Measurements from ENCODE around the gene PEAK1. TPM values are rescaled to one million over a fixed set of nuclear protein-coding genes. Genes with fewer than 3 reads are reported as not detected.

The PEAK1 gene
- total and polyA plus RNA-seq, 2 donors (not counting 3 experiments of a cell fraction or from before 2014, with no cell fraction given) = 17.9 to 91.9 TPM

- FAIRE-seq (no peak), DNase-seq (ENCODE audit: low read depth, low spot score) (no peak)
- Histone ChIP-seq H3K4me2 (ENCODE audit: insufficient read depth, low read length) (peak overlapping the region; percentile 76), H3K9me1 (replicated peaks; ENCODE audit: control insufficient read depth, extremely low read depth, insufficient read depth, low read length) (no peaks in the 10 kb centered on the region), H2AFZ (ENCODE audit: low read depth, low read length) (no peak overlapping the region), H3K4me3 (replicated peaks in 1 of 3; ENCODE audit: insufficient read depth in 1 of 3, low read depth in 1 of 3, low read length in 3 of 3) (peak overlapping the region in 1 of 3 experiments; percentile 10), H4K20me1 (replicated peaks; ENCODE audit: control insufficient read depth, extremely low read depth, insufficient read depth, low read length) (no peaks in the 10 kb centered on the region), H3K27me3 (ENCODE audit: control insufficient read depth in 2 of 2, insufficient read depth in 2 of 2, low read length in 2 of 2) (no peaks in the 10 kb centered on the region), H3K36me3 (ENCODE audit: control insufficient read depth in 2 of 2, extremely low read depth in 1 of 2, insufficient read depth in 2 of 2, low read length in 2 of 2) (no peaks in the 10 kb centered on the region), H3K4me1 (ENCODE audit: control insufficient read depth, extremely low read depth, insufficient read depth, low read length) (peaks cover 50% of the 10 kb centered on the region), H3K9ac (replicated peaks; ENCODE audit: extremely low read depth, insufficient read depth, low read length) (no peak overlapping the region), H3K27ac (ENCODE audit: insufficient read depth, low read depth, low read length) (peak overlapping the region; percentile 60), H3K9me3 (replicated peaks; ENCODE audit: control insufficient read depth, insufficient read depth, low read length) (no peaks in the 10 kb centered on the region), H3K79me2 (ENCODE audit: control insufficient read depth, insufficient read depth, low read length) (peaks cover 82% of the 10 kb centered on the region)
- ChIA-PET POLR2A (no interaction called here), CTCF (interaction anchor here (1.2 kb wide), 2 partner anchors 9 to 29 kb away, joined by 3 to 4 read pairs; no protein-coding TSS in a partner anchor)
- no TSS peak for BruUV-seq (replicated peaks)
- dilution Hi-C loops (cut with MboI; ENCODE audit: extremely low pct_ligation_motif_present, low sequenced_read_pairs) (no loop called here), intact Hi-C loops (cut with micrococcal nuclease) (no loop called here)
- TF ChIP-seq MYC (IDR thresholded peaks at IDR 0.05; ENCODE audit: low read depth, low read length) = no peak
- no peak for TF ChIP-seq EZH2 (IDR thresholded peaks at IDR 0.05; ENCODE audit: borderline replicate concordance, low read depth, low read length, severe bottlenecking)
- TF ChIP-seq CTCF (IDR thresholded peaks at IDR 0.05; ENCODE audit: extremely low read depth in 1 of 2, insufficient read depth in 1 of 2, low read depth in 1 of 2, low read length in 2 of 2) = no peak
- no peak for TF ChIP-seq POLR2A (IDR thresholded peaks at IDR 0.05; ENCODE audit: low read depth, low read length)
- no peak for TF ChIP-seq FOS (IDR thresholded peaks at IDR 0.05; ENCODE audit: borderline replicate concordance, insufficient read depth, low read length)
- no peak for TF ChIP-seq GATA2 (IDR thresholded peaks at IDR 0.05; ENCODE audit: insufficient read depth, insufficient read length, low read depth, low read length)
- TF ChIP-seq POLR2AphosphoS5 (IDR thresholded peaks at IDR 0.05; ENCODE audit: insufficient read depth, low read depth, low read length) = no peak
- no peak for TF ChIP-seq MAX (IDR thresholded peaks at IDR 0.05; ENCODE audit: insufficient read depth, insufficient read length)
- no peak for TF ChIP-seq JUN (IDR thresholded peaks at IDR 0.05; ENCODE audit: borderline replicate concordance, insufficient read depth, insufficient read length, low read depth)
Observed at GRCh38 chr15:77064063-77064462, 355.8 kb downstream of the PEAK1 start.
